Articular chondrocyte of knee joint (primary cell): ENCODE measurements around the gene XKRX. TPM values are rescaled to one million over a fixed set of nuclear protein-coding genes. Genes with fewer than 3 reads are reported as not detected.

Experiments
- total RNA-seq: library from RNA; depleted of rRNA; stranded (reverse); fragments of >200 nt; gene quantifications from 2 replicates; pipeline ENCODE4 v1.2.3, GENCODE V29; 2012

The XKRX gene
- 0.11 TPM in 1 of 2 replicates, not detected in the other for total RNA-seq

DNA sequence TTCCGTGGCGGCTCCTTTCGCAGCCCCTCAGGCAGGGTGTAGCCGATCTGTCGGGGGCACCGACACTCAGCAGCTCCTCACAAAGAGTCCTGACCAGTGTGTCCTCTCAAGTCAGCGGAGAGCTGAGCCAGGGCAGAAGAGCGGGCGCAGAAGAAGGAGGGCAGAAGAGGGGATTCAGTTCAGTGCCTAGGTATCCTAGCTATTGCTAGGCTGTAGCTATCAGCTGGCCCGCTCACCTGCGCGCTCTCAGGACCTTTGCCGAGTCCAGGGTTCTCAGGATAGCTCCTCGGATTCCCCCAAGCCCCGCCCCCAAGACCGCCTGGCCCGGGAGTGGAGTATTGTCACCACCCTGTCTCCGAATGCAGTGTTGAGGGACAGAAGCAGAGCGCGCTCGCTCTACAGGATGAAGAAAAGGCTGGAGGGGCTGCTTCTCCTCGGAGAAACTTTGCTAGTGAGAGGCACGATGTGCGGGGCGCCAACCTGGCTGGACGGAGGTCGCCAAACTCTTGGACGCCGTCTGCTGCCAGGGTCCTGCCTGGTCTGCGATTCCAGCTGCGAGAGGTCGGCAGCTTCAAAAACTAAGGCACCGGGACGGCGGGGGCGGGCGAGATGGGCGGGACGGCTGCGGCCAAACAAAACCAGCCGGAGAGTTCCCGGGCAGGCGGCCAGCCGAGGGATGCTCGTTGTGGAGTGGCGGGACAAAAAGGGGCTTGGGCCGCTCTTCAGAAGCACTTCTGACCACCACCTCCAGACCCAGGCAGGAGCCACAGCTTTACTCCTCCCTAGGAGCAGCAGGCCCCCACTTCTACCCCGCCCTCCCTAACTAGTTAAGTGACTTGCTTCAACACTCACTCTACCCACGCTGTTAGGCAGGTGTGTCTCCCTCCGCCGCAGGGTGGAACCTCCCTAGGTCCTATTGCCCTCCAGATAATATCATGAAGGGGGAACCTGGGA, at the start of gene XKRX:
XKRX (minus strand) TSS at position 258 of the 954 bp plus-strand sequence. CDS start 613 bp downstream, outside the sequence.

DNA sequence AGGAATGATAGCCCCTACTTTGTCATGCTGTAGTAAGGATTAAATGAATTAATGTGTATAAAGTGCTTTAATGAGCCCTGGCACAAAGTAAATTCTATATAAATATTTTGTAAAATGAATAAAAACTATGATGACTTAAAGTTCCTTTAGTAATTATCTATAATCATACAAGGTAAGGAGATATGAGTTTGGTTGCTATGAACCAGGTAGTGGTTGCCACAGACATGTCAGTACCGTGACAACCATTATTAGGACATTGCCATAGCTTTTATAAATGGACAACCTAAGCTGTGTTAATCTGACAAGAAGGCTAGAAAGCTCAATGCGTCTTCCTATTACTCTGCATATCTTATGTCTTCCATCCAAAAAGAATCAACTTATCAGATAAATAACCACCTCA, 40.7 kb upstream of the XKRX start, which contains the start of gene ARL13A:
ARL13A (plus strand) TSS at position 301 of the 400 bp plus-strand sequence. CDS start 3,982 bp downstream, outside the sequence.

DNA sequence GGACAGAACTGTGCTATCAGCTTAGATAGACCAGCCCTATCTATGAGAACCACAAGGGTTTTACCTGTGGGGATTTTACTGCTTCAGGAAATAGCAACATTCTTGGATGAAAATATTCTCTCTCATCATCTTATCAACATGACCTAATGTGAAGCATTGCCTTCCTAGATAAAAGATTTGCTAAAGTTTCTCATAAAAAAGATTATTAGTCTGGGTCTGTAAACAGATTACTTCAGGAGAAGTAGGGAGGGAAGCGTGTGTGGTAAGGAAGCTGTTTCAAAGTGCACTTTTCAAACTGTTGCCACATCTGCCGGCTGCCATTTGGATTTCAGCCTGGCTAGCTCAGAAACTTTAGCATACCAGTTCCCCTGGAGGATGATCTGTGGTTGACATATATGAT, 54.4 kb downstream of the XKRX start, which contains the start of gene NOX1:
NOX1 (minus strand) TSS at position 35 of the 400 bp plus-strand sequence. CDS start 220 bp downstream, outside the sequence.

Other genes with a start within 250 kb of the XKRX start
- gene SYTL4, start 196.8 kb downstream of the XKRX start, total RNA-seq = 3.0 and 4.0 TPM in 2 replicates
- gene CSTF2, start 108.5 kb downstream of the XKRX start, total RNA-seq = 7.6 and 9.8 TPM in 2 replicates
- gene NOX1, start 54.6 kb downstream of the XKRX start, total RNA-seq = not detected in 2 replicates
- not detected in 2 replicates for gene ARL13A, start 40.8 kb upstream of the XKRX start, total RNA-seq
- 15.0 and 16.6 TPM in 2 replicates for gene TRMT2B, start 123.2 kb upstream of the XKRX start, total RNA-seq
- gene TMEM35A, start 150.0 kb upstream of the XKRX start, total RNA-seq = 0.52 and 0.86 TPM in 2 replicates
- gene CENPI, start 169.3 kb upstream of the XKRX start, total RNA-seq = 8.5 and 13.0 TPM in 2 replicates